ENCODE measurements around the gene SLC25A30.

DNA sequence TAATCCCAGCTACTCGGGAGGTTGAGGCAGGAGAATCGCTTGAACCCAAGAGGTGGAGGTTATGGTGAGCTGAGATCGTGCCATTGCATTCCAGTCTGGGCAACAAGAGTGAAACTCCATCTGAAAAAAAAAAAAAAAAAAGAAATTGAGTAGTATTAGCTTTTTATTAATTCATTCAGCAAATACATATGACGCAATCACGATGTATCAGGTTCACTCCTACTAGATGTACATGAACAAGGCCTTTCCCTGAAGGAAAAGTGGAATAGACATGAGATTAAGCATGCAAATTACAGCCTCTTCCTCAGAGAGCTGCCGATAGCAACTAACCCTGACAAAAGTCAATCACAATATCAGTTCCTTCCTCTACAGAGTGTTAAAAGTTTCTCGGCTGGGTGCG lies 68.0 kb downstream of the SLC25A30 start:
- TF ChIP-seq, protein P1, sequence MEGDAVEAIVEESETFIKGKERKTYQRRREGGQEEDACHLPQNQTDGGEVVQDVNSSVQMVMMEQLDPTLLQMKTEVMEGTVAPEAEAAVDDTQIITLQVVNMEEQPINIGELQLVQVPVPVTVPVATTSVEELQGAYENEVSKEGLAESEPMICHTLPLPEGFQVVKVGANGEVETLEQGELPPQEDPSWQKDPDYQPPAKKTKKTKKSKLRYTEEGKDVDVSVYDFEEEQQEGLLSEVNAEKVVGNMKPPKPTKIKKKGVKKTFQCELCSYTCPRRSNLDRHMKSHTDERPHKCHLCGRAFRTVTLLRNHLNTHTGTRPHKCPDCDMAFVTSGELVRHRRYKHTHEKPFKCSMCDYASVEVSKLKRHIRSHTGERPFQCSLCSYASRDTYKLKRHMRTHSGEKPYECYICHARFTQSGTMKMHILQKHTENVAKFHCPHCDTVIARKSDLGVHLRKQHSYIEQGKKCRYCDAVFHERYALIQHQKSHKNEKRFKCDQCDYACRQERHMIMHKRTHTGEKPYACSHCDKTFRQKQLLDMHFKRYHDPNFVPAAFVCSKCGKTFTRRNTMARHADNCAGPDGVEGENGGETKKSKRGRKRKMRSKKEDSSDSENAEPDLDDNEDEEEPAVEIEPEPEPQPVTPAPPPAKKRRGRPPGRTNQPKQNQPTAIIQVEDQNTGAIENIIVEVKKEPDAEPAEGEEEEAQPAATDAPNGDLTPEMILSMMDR (IDR thresholded peaks at IDR 0.05), result no peak
- TF ChIP-seq POLR2AphosphoS5 (IDR thresholded peaks at IDR 0.05), result no peak

Data from prostate gland (tissue), 2 donors.